ENCODE data around the gene LCN12.

GRCh38 chr9:136962163-136962562 lies 10.1 kb downstream of the LCN12 start:
- no peak for TF ChIP-seq EP300 (IDR thresholded peaks at IDR 0.05; ENCODE audit: borderline replicate concordance)
- no peak for TF ChIP-seq MAX (IDR thresholded peaks at IDR 0.05)
- TF ChIP-seq TCF12 (IDR thresholded peaks at IDR 0.05; ENCODE audit: low read depth), result no peak
- no peak for TF ChIP-seq RAD21 (IDR thresholded peaks at IDR 0.05; ENCODE audit: low read depth)
- no peak for TF ChIP-seq CEBPB (IDR thresholded peaks at IDR 0.05)
- no peak for TF ChIP-seq YY1 (IDR thresholded peaks at IDR 0.05; ENCODE audit: low read depth)
- TF ChIP-seq USF1 (IDR thresholded peaks at IDR 0.05), result no peak
- no peak for TF ChIP-seq TEAD4 (IDR thresholded peaks at IDR 0.05)
- no peak for TF ChIP-seq EGR1 (IDR thresholded peaks at IDR 0.05)
- no peak for TF ChIP-seq FOXM1 (IDR thresholded peaks at IDR 0.05; ENCODE audit: borderline replicate concordance, low read depth)

All from Ishikawa (cell line).